Adrenal gland (tissue), 5 donors: ENCODE data around the gene BICDL1.

Experiments used
- POLR2A ChIP-seq, 2 donors: fragments of 450-650 bp; IDR thresholded peaks; one replicate each; pipeline ENCODE4 v1.6.1; 2017; ENCODE audit warnings: antibody characterized with exemption in 2 of 2, mild to moderate bottlenecking in 2 of 2, moderate library complexity in 1 of 2
- TF ChIP-seq, protein P1 (sequence below), 6 experiments: fragments of 450-650 bp in 4 of 6; fragments of 200-600 bp in 2 of 6; sonication (generic) in 1 of 6; IDR thresholded peaks; 1 replicate in 5 of 6; 2 replicates in 1 of 6; pipeline versions ENCODE4 v1.5.1 to v1.8.0; 2016 to 2021; ENCODE audit warnings: antibody characterized with exemption in 6 of 6, mild to moderate bottlenecking in 2 of 6, moderate library complexity in 1 of 6
- donor health status: DM: no; HTN: no; CAD: no.

DNA sequence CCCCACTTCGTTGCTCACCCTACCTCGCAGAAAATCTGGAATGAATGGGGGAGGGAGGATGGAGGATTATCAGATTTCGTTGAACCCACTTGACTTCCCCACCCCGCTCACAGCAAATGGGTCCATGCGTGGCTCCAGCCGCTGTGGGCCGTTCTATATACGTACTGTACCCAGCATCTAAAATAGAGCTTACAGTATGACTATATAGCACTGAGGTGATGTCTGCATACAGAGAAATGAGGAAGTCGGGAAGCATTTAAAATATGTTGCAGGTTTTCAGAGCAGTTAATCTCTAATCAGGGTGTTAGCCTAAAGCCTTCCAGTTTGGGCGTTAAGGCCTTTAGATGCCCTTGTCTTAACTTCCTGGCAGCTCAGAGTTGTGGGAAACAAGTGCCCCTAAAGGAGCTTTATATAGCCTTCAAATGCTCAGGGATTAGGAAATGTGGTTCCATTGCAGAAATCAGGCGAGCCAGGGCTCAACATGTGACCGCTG is 1.4 kb downstream of the BICDL1 start:
- TF ChIP-seq POLR2A (IDR thresholded peaks at IDR 0.05), result no peak
- TF ChIP-seq, protein P1, sequence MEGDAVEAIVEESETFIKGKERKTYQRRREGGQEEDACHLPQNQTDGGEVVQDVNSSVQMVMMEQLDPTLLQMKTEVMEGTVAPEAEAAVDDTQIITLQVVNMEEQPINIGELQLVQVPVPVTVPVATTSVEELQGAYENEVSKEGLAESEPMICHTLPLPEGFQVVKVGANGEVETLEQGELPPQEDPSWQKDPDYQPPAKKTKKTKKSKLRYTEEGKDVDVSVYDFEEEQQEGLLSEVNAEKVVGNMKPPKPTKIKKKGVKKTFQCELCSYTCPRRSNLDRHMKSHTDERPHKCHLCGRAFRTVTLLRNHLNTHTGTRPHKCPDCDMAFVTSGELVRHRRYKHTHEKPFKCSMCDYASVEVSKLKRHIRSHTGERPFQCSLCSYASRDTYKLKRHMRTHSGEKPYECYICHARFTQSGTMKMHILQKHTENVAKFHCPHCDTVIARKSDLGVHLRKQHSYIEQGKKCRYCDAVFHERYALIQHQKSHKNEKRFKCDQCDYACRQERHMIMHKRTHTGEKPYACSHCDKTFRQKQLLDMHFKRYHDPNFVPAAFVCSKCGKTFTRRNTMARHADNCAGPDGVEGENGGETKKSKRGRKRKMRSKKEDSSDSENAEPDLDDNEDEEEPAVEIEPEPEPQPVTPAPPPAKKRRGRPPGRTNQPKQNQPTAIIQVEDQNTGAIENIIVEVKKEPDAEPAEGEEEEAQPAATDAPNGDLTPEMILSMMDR (IDR thresholded peaks at IDR 0.05), result no peak
